Measurements from ENCODE around the gene NDUFB5. TPM values are rescaled to one million over a fixed set of nuclear protein-coding genes. Genes with fewer than 3 reads are reported as not detected.

The NDUFB5 gene
- polyA plus RNA-seq, 1 donor (not counting 4 experiments of a cell fraction or from before 2014, with no cell fraction given), result 70.6 TPM

GRCh38 chr3:179599531-179599930 is 5.1 kb upstream of the NDUFB5 start:
- H3K27me3 ChIP-seq (ENCODE audit: control insufficient read depth, extremely low read depth, insufficient read depth, low read length), result no peaks in the 10 kb centered on the region
- no peak overlapping the region for H3K9ac ChIP-seq (ENCODE audit: control insufficient read depth, extremely low read depth, insufficient read depth, low read length)
- H3K27ac ChIP-seq (ENCODE audit: control insufficient read depth, insufficient read depth, low read length), result no peak overlapping the region
- H3K9me1 ChIP-seq (ENCODE audit: control insufficient read depth, extremely low read depth, insufficient read depth, low read length), result no peaks in the 10 kb centered on the region
- no peaks in the 10 kb centered on the region for H4K20me1 ChIP-seq (ENCODE audit: control insufficient read depth, extremely low read depth, insufficient read depth, low read length)
- no peaks in the 10 kb centered on the region for H3K9me3 ChIP-seq (ENCODE audit: control insufficient read depth, low read depth, low read length)
- H3K4me3 ChIP-seq (ENCODE audit: control insufficient read depth in 2 of 3, extremely low read depth in 1 of 3, insufficient read depth in 2 of 3, low read depth in 1 of 3, low read length in 3 of 3), result no peak overlapping the region
- dilution Hi-C loops (cut with MboI; ENCODE audit: extremely low pct_ligation_motif_present, low sequenced_read_pairs), result no loop called here
- no peak overlapping the region for H2AFZ ChIP-seq (ENCODE audit: control insufficient read depth, low read length)
- TF ChIP-seq EZH2 (IDR thresholded peaks at IDR 0.05; ENCODE audit: low read length) (no peak), CTCF (optimal IDR thresholded peaks at IDR 0.05 in 1 of 3, IDR thresholded peaks at IDR 0.05 in 1 of 3, conservative IDR thresholded peaks at IDR 0.05 in 1 of 3; ENCODE audit: extremely low read depth in 1 of 3, insufficient read depth in 2 of 3, low read length in 3 of 3) (no peak)
- peaks cover 36% of the 10 kb centered on the region for H3K79me2 ChIP-seq (ENCODE audit: control insufficient read depth, insufficient read depth, low read length)
- peaks cover 3% of the 10 kb centered on the region for H3K4me1 ChIP-seq (ENCODE audit: control insufficient read depth, extremely low read depth, insufficient read depth, low read length)
- DNase-seq (ENCODE audit: low read depth, low spot score) (no peak), FAIRE-seq (no peak)
- H3K4me2 ChIP-seq (ENCODE audit: control insufficient read depth, extremely low read depth, insufficient read depth, low read depth, low read length), result no peak overlapping the region
- H3K36me3 ChIP-seq (ENCODE audit: control insufficient read depth in 2 of 2, extremely low read depth in 1 of 2, insufficient read depth in 2 of 2, low read length in 2 of 2), result peaks cover 13 to 33% of the 10 kb centered on the region in 2 experiments

- Histone ChIP-seq H4K20me1 (ENCODE audit: control insufficient read depth, extremely low read depth, insufficient read depth, low read length) (no peaks in the 10 kb centered on the region), H3K27me3 (ENCODE audit: control insufficient read depth, extremely low read depth, insufficient read depth, low read length) (no peaks in the 10 kb centered on the region), H3K4me3 (ENCODE audit: control insufficient read depth in 2 of 3, extremely low read depth in 1 of 3, insufficient read depth in 2 of 3, low read depth in 1 of 3, low read length in 3 of 3) (peak overlapping the region; percentile 86 to 98 (median 96)), H3K9me1 (ENCODE audit: control insufficient read depth, extremely low read depth, insufficient read depth, low read length) (no peaks in the 10 kb centered on the region), H3K27ac (ENCODE audit: control insufficient read depth, insufficient read depth, low read length) (peak overlapping the region; percentile 97), H2AFZ (ENCODE audit: control insufficient read depth, low read length) (no peak overlapping the region), H3K36me3 (ENCODE audit: control insufficient read depth in 2 of 2, extremely low read depth in 1 of 2, insufficient read depth in 2 of 2, low read length in 2 of 2) (peaks cover 7 to 27% of the 10 kb centered on the region in 2 experiments), H3K4me2 (ENCODE audit: control insufficient read depth, extremely low read depth, insufficient read depth, low read depth, low read length) (peak overlapping the region; percentile 74), H3K9me3 (ENCODE audit: control insufficient read depth, low read depth, low read length) (no peaks in the 10 kb centered on the region), H3K79me2 (ENCODE audit: control insufficient read depth, insufficient read depth, low read length) (peaks cover 65% of the 10 kb centered on the region), H3K4me1 (ENCODE audit: control insufficient read depth, extremely low read depth, insufficient read depth, low read length) (peaks cover 3% of the 10 kb centered on the region), H3K9ac (ENCODE audit: control insufficient read depth, extremely low read depth, insufficient read depth, low read length) (peak overlapping the region; percentile 93)
- dilution Hi-C loops (cut with MboI; ENCODE audit: extremely low pct_ligation_motif_present, low sequenced_read_pairs), result no loop called here
- TF ChIP-seq CTCF (optimal IDR thresholded peaks at IDR 0.05 in 1 of 3, IDR thresholded peaks at IDR 0.05 in 1 of 3, conservative IDR thresholded peaks at IDR 0.05 in 1 of 3; ENCODE audit: extremely low read depth in 1 of 3, insufficient read depth in 2 of 3, low read length in 3 of 3) (no peak), EZH2 (IDR thresholded peaks at IDR 0.05; ENCODE audit: low read length) (no peak)
- DNase-seq (ENCODE audit: low read depth, low spot score) (no peak), FAIRE-seq (no peak)
Measured at GRCh38 chr3:179603321-179603720, 1.3 kb upstream of the NDUFB5 start.

All from keratinocyte (primary cell).